ENCODE results near the gene ATXN7L2.

Gene ATXN7L2

GRCh38 chr1:109476825-109477224, 6.9 kb upstream of the ATXN7L2 start (continued):
- TF ChIP-seq, protein P1, sequence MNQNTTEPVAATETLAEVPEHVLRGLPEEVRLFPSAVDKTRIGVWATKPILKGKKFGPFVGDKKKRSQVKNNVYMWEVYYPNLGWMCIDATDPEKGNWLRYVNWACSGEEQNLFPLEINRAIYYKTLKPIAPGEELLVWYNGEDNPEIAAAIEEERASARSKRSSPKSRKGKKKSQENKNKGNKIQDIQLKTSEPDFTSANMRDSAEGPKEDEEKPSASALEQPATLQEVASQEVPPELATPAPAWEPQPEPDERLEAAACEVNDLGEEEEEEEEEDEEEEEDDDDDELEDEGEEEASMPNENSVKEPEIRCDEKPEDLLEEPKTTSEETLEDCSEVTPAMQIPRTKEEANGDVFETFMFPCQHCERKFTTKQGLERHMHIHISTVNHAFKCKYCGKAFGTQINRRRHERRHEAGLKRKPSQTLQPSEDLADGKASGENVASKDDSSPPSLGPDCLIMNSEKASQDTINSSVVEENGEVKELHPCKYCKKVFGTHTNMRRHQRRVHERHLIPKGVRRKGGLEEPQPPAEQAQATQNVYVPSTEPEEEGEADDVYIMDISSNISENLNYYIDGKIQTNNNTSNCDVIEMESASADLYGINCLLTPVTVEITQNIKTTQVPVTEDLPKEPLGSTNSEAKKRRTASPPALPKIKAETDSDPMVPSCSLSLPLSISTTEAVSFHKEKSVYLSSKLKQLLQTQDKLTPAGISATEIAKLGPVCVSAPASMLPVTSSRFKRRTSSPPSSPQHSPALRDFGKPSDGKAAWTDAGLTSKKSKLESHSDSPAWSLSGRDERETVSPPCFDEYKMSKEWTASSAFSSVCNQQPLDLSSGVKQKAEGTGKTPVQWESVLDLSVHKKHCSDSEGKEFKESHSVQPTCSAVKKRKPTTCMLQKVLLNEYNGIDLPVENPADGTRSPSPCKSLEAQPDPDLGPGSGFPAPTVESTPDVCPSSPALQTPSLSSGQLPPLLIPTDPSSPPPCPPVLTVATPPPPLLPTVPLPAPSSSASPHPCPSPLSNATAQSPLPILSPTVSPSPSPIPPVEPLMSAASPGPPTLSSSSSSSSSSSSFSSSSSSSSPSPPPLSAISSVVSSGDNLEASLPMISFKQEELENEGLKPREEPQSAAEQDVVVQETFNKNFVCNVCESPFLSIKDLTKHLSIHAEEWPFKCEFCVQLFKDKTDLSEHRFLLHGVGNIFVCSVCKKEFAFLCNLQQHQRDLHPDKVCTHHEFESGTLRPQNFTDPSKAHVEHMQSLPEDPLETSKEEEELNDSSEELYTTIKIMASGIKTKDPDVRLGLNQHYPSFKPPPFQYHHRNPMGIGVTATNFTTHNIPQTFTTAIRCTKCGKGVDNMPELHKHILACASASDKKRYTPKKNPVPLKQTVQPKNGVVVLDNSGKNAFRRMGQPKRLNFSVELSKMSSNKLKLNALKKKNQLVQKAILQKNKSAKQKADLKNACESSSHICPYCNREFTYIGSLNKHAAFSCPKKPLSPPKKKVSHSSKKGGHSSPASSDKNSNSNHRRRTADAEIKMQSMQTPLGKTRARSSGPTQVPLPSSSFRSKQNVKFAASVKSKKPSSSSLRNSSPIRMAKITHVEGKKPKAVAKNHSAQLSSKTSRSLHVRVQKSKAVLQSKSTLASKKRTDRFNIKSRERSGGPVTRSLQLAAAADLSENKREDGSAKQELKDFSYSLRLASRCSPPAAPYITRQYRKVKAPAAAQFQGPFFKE (tag by site-specific recombination; IDR thresholded peaks at IDR 0.05; ENCODE audit: borderline replicate concordance), result no peak
- TF ChIP-seq IKZF3 (tag by site-specific recombination; IDR thresholded peaks at IDR 0.05) (no peak), ZNF555 (tag by site-specific recombination; conservative IDR thresholded peaks at IDR 0.05) (no peak), ZNF174 (tag by site-specific recombination; IDR thresholded peaks at IDR 0.05) (no peak), ZNF768 (tag by site-specific recombination; IDR thresholded peaks at IDR 0.05) (no peak), ZNF449 (tag by site-specific recombination; IDR thresholded peaks at IDR 0.05) (no peak), ZNF514 (tag by site-specific recombination; IDR thresholded peaks at IDR 0.05) (no peak)

GRCh38 chr1:109477821-109478220, 5.9 kb upstream of the ATXN7L2 start:
- ChIA-PET CTCF (interaction anchor here (0.6 to 2.1 kb wide), 2 partner anchors 9 to 238 kb away, joined by 3 to 5 read pairs; no protein-coding TSS in a partner anchor), POLR2A (no interaction called here)
- no peaks in the 10 kb centered on the region for H3K4me1 ChIP-seq (ENCODE audit: control insufficient read depth, insufficient read depth, low read length)
- H3K36me3 ChIP-seq (ENCODE audit: control insufficient read depth in 2 of 2, insufficient read depth in 1 of 2, low read length in 2 of 2), result no peaks in the 10 kb centered on the region
- no peak overlapping the region for H3K4me3 ChIP-seq (ENCODE audit: low read depth, low read length)
- no peaks in the 10 kb centered on the region for H3K9me3 ChIP-seq (ENCODE audit: control insufficient read depth, insufficient read depth, low read depth, low read length)
- H3K27ac ChIP-seq (ENCODE audit: extremely low read depth, low read depth, low read length), result no peak overlapping the region
- TF ChIP-seq SCRT1 (tag by site-specific recombination; IDR thresholded peaks at IDR 0.05; ENCODE audit: borderline replicate concordance) (no peak), ZBTB48 (tag by site-specific recombination; IDR thresholded peaks at IDR 0.05) (no peak), MEIS1 (CRISPR knock-in tag; IDR thresholded peaks at IDR 0.05; ENCODE audit: borderline replicate concordance) (no peak), ZNF670 (tag by site-specific recombination; IDR thresholded peaks at IDR 0.05; ENCODE audit: low read depth) (no peak), ZNF302 (tag by site-specific recombination; IDR thresholded peaks at IDR 0.05; ENCODE audit: low read depth) (no peak), ZBTB1 (tag by site-specific recombination; IDR thresholded peaks at IDR 0.05) (no peak), KLF1 (tag by site-specific recombination; IDR thresholded peaks at IDR 0.05) (no peak), ZNF692 (tag by site-specific recombination; IDR thresholded peaks at IDR 0.05) (no peak), ZNF768 (tag by site-specific recombination; IDR thresholded peaks at IDR 0.05) (no peak), ZNF37A (tag by site-specific recombination; IDR thresholded peaks at IDR 0.05) (no peak)
- TF ChIP-seq, protein P2, sequence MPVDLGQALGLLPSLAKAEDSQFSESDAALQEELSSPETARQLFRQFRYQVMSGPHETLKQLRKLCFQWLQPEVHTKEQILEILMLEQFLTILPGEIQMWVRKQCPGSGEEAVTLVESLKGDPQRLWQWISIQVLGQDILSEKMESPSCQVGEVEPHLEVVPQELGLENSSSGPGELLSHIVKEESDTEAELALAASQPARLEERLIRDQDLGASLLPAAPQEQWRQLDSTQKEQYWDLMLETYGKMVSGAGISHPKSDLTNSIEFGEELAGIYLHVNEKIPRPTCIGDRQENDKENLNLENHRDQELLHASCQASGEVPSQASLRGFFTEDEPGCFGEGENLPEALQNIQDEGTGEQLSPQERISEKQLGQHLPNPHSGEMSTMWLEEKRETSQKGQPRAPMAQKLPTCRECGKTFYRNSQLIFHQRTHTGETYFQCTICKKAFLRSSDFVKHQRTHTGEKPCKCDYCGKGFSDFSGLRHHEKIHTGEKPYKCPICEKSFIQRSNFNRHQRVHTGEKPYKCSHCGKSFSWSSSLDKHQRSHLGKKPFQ (tag by site-specific recombination; IDR thresholded peaks at IDR 0.05), result no peak
- TF ChIP-seq, protein P1 (tag by site-specific recombination; IDR thresholded peaks at IDR 0.05; ENCODE audit: borderline replicate concordance), result no peak
